Choroid plexus epithelial cell (primary cell): Measurements from ENCODE around the gene SACS.

ENCODE experiments used
- DNase-seq: peaks from one replicate; pipeline ENCODE4 v3.0.0-alpha.2; 2010; ENCODE audit warnings: low read depth
- H3K4me3 ChIP-seq: 2 replicates; pipeline ENCODE4 v1.5.1; 2011; ENCODE audit warnings: low read depth, mild to moderate bottlenecking, control low read depth, low read length, moderate library complexity
- TF ChIP-seq, protein P1 (sequence below): conservative IDR thresholded peaks from 2 replicates; pipeline ENCODE4 v1.5.1; 2011; ENCODE audit warnings: low read depth, mild to moderate bottlenecking, control low read depth, inconsistent platforms, low read length, moderate library complexity

The SACS gene

DNA sequence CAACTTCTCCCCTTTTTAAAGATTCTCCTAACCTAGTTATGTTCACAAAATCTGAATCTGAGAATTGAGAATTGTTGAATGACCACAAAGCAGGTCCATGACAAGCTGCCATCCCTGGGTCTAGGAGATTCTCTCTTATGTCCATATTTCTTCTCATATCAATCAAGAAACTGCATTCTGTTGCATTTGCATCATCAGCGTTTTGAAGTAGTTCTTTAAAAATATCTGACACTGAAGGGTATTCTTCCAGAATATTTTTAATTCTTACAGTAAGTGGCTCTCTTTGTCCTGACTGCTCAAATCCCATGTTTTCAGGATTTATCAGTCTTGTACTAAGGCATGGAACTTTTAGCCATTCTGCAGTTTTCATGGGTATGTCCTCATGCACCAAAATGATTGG lies 94.3 kb downstream of the SACS start:
- TF ChIP-seq, protein P1, sequence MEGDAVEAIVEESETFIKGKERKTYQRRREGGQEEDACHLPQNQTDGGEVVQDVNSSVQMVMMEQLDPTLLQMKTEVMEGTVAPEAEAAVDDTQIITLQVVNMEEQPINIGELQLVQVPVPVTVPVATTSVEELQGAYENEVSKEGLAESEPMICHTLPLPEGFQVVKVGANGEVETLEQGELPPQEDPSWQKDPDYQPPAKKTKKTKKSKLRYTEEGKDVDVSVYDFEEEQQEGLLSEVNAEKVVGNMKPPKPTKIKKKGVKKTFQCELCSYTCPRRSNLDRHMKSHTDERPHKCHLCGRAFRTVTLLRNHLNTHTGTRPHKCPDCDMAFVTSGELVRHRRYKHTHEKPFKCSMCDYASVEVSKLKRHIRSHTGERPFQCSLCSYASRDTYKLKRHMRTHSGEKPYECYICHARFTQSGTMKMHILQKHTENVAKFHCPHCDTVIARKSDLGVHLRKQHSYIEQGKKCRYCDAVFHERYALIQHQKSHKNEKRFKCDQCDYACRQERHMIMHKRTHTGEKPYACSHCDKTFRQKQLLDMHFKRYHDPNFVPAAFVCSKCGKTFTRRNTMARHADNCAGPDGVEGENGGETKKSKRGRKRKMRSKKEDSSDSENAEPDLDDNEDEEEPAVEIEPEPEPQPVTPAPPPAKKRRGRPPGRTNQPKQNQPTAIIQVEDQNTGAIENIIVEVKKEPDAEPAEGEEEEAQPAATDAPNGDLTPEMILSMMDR: no peak
- no peak overlapping the region for H3K4me3 ChIP-seq

DNA sequence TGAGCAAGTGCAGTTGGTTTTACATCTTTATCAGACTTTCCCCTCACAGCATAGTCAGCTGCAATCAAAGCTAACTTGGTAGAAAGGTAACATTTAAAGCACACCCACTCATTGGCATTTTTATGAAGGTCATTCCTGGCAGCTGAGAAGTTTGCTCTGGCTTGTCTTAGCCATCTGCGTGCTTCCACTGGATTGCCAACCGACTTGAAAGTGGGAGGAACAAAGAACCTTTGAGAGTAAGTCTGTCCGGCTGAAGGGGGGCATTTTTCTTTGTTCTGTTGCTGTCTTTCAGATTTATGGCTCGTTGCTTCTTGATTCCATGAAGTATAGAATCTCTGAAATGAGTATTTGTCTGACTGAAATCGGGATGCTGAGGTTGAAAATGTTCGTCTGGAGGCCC lies 103.1 kb downstream of the SACS start:
- H3K4me3 ChIP-seq: no peak overlapping the region
- TF ChIP-seq, protein P1: no peak
- no peak for DNase-seq

More for the DNA sequence above, 94.3 kb downstream of the SACS start:
- no peak for DNase-seq

DNA sequence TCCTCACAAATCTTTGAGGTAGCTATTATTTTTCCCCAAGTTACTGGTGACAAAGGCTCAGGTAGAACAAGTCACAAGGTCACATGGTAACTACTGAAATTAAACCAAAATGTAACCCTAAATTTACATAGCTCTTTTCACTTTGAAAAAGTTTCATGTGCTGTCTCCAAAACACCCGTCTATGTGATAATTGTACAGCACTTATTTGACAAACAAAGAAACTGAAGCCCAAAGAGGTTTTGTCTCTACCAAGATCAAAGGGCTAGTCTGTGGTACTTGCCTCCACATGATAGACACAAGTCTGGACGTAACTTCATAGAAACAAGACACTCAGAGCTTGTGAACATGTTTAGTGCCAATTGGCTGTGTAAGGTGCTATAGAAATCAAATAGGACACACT lies 108.3 kb downstream of the SACS start:
- DNase-seq: no peak
- H3K4me3 ChIP-seq: no peak overlapping the region
- TF ChIP-seq, protein P1: no peak

DNA sequence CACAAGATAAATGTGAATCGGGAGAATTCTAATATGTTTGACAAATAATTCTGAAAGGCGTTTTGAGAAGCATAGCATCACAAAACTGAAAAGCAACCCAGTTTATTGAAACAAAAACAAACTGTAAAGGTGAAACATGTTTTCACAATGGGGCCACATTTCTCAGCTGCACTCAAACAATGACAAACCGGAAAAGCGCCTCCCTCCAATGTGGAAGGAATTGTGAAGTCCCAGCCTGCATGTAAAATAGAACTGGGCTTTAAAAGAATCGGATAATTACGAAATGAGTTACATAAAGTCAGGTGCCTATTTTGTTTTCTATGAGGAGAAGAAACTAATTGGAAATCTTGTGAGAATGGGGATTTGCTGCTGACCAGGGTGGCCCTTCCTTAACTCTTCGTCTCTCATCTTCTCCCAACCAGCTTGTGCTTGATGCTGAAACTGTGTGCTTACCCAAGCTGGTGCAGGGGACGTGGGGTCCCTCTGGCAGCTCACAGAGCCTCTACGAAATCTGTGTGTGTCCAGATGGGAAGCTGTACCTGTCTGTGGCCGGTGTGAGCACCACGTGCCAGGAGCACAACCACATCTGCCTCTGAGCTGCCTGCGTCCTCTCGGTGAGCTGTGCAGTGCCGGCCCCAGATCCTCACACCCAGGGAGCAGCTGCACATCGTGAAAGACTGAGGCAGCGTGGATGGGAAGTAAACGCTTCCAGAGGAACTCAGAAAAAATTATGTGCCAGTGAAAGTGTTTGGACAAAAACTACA lies 109.4 kb downstream of the SACS start:
- no peak for DNase-seq
- H3K4me3 ChIP-seq: peak overlapping the region; percentile 28
- TF ChIP-seq, protein P1: no peak

DNA sequence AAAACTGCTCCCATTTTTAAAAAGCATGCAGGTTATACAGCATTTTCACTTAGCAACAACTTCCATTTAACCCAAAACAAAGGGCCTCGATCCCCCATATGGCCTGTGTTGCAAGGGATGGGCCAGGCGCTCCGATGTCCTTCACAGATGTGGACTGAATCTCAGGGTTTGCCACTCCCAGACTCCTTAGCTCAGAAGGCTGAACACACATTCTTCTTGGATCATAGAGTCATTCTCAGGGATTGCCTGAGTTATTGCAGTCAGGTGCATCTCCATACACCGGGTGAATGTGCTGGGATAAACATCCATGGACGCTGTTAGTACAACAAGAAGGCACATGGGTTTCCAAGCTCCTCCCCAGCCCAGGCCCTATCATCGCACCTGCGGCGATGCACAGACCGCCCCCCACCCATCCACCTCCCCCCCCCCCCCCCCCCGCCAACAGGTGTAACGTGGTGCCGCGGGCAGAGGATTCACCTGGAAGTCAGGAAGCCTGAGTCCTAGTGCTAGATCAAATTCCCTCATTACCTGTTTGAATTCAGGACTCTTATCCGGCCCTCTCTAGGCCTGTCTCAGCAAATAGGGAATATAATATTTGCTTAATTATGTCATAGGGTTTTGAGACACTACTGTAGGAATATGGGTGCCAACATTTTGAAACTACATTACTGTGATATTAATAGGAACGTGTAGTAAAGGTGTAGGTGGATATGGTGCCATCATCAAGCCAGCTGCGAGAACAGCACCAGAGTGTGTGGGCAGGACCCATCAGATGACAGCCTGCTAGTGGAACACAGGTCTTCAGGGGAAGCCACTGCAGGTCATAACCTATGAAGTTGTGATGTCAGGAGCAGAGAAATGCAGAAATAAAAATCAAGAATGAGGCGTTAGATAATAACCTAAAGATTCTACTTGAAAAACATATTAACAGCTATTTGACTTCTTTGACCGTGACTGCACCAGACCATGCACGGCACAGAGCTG lies 110.9 kb downstream of the SACS start:
- TF ChIP-seq, protein P1: no peak

DNA sequence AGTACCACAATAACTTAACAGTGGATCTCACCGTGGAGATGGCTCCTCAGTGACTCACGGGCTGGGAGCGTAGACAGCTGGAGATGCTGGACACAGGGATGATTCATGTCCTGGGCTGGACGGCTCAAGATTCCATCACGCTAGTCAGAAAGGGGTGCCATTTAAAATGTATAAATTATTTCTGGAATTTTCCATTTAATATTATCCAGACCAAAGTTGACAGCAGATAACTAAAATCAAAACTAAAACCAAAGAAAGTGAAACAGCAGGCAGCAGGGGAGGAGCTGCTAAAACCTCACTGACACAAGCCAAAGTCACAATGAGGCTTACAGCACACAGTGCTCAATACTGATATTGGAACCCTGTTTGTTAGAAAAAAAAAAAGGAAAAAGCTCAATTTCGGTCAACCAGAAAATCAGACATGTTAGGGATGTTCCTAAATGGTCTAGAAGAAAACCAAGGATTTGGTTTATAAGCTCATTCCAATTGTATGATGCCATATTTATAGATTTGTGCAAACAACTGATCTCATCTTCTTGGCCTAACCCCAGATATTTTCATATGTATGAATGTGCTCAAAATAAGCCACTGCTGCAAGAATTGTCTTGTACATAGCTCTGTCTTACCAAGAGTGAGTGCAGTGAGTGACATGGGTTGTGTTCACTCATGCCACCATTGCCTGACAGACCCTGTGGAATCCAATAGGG lies 111.8 kb downstream of the SACS start:
- TF ChIP-seq, protein P1: no peak
- peak overlapping the region; percentile 43 for H3K4me3 ChIP-seq
- peak; percentile 97 for DNase-seq

More for the DNA sequence above, 110.9 kb downstream of the SACS start:
- no peak overlapping the region for H3K4me3 ChIP-seq
- no peak for DNase-seq
